ENCODE results near the gene MICU1. TPM values are rescaled to one million over a fixed set of nuclear protein-coding genes. Genes with fewer than 3 reads are reported as not detected.

MICU1 gene
- polyA plus RNA-seq, 2 of the 4 experiments (the other 2 are of a cell fraction): 54.5 to 58.6 TPM

GRCh38 chr10:72328829-72329204 is 297.1 kb downstream of the MICU1 start (continued):
- TF ChIP-seq BCL3 (IDR thresholded peaks at IDR 0.05) (no peak), ZC3H11A (IDR thresholded peaks at IDR 0.05) (no peak), KDM5A (IDR thresholded peaks at IDR 0.05) (no peak), RAD21 (conservative IDR thresholded peaks at IDR 0.05 in 1 of 2, IDR thresholded peaks at IDR 0.05 in 1 of 2) (no peak), HMGXB4 (CRISPR knock-in tag; IDR thresholded peaks at IDR 0.05; ENCODE audit: borderline replicate concordance) (no peak), ELK1 (IDR thresholded peaks at IDR 0.05; ENCODE audit: low read depth, low read length) (no peak), NFE2L2 (conservative IDR thresholded peaks at IDR 0.05; ENCODE audit: low read length) (no peak), CEBPB (IDR thresholded peaks at IDR 0.05) (no peak), BHLHE40 (IDR thresholded peaks at IDR 0.05; ENCODE audit: low read depth, low read length) (no peak), JUN (IDR thresholded peaks at IDR 0.05) (no peak), RNF2 (IDR thresholded peaks at IDR 0.05; ENCODE audit: borderline replicate concordance, low read depth) (no peak)

GRCh38 chr10:72328045-72328828 is 297.6 kb downstream of the MICU1 start:
- no peaks in the 10 kb centered on the region for H3K9me3 ChIP-seq
- peak overlapping the region; percentile 49 for H3K4me2 ChIP-seq
- CTCF ChIA-PET: interaction anchor here (0.5 to 6.3 kb wide), 45 partner anchors 10 to 432 kb away, joined by 3 to 89 read pairs (median 5); partner anchors contain the start of genes ASCC1 and DDIT4
- peaks cover 77% of the 10 kb centered on the region for H3K4me1 ChIP-seq
- WGBS (ENCODE audit: missing lambda C conversion rate): 3% methylated on average over 5 of the region's 14 CpGs
- no peak overlapping the region for H3K4me3 ChIP-seq
- peak; percentile 81 to 83 for ATAC-seq
- peak overlapping the region; percentile 89 to 93 for H3K27ac ChIP-seq
- POLR2A ChIA-PET: interaction anchor here (0.6 to 3.0 kb wide), 6 partner anchors 8 to 55 kb away, joined by 4 to 18 read pairs (median 10); partner anchors contain the start of gene DDIT4
- no peak for FAIRE-seq
- peak; percentile 63 to 85 for DNase-seq (ENCODE audit: low read depth in 1 of 2, low spot score in 1 of 2)
- no peak for TF ChIP-seq FOSL2 (IDR thresholded peaks at IDR 0.05)
- TF ChIP-seq FOSL2 (CRISPR knock-in tag; IDR thresholded peaks at IDR 0.05): no peak
- no peak for TF ChIP-seq RARB (CRISPR knock-in tag; IDR thresholded peaks at IDR 0.05)
- TF ChIP-seq POLR2AphosphoS2 (conservative IDR thresholded peaks at IDR 0.05; ENCODE audit: low read length): 0 out of 2 replicates have a peak, but pooled peaks have one; percentile 55
- no peak for TF ChIP-seq RNF2 (IDR thresholded peaks at IDR 0.05; ENCODE audit: borderline replicate concordance, low read depth)
- TF ChIP-seq E2F6 (IDR thresholded peaks at IDR 0.05; ENCODE audit: borderline replicate concordance, low read depth): peak; percentile 61; the same call in 1 of the 2 replicates
- TF ChIP-seq RCOR1 (IDR thresholded peaks at IDR 0.05; ENCODE audit: low read depth, low read length): no peak
- TF ChIP-seq RFX5 (IDR thresholded peaks at IDR 0.05): no peak
- no peak for TF ChIP-seq NPAS2 (CRISPR knock-in tag; IDR thresholded peaks at IDR 0.05; ENCODE audit: borderline replicate concordance)
- peak; percentile 94 for TF ChIP-seq SMC3 (IDR thresholded peaks at IDR 0.05)
- TF ChIP-seq GATA3 (IDR thresholded peaks at IDR 0.05; ENCODE audit: borderline replicate concordance): peak; percentile 47; the same call in 1 of the 2 replicates
- no peak for TF ChIP-seq MAZ (IDR thresholded peaks at IDR 0.05; ENCODE audit: borderline replicate concordance, low read depth, low read length)
- TF ChIP-seq HOXA7 (CRISPR knock-in tag; IDR thresholded peaks at IDR 0.05): no peak
- no peak for TF ChIP-seq MYC (IDR thresholded peaks at IDR 0.05; ENCODE audit: borderline replicate concordance, low read length)
- no peak for TF ChIP-seq EP300 (IDR thresholded peaks at IDR 0.05)
- TF ChIP-seq MAFK (IDR thresholded peaks at IDR 0.05; ENCODE audit: partially characterized antibody): no peak
- TF ChIP-seq FOXS1 (CRISPR knock-in tag; IDR thresholded peaks at IDR 0.05): no peak
- no peak for TF ChIP-seq USF2 (IDR thresholded peaks at IDR 0.05)
- TF ChIP-seq TFCP2L1 (CRISPR knock-in tag; IDR thresholded peaks at IDR 0.05): no peak
- TF ChIP-seq HOXB13 (CRISPR knock-in tag; IDR thresholded peaks at IDR 0.05; ENCODE audit: low read depth): peak; percentile 79; the same call in 1 of the 2 replicates
- no peak for TF ChIP-seq POLR2A (IDR thresholded peaks at IDR 0.05; ENCODE audit: low read length)
- TF ChIP-seq NFE2L2 (conservative IDR thresholded peaks at IDR 0.05; ENCODE audit: low read length): no peak
- peak; percentile 94 to 99 for TF ChIP-seq RAD21 (conservative IDR thresholded peaks at IDR 0.05 in 1 of 2, IDR thresholded peaks at IDR 0.05 in 1 of 2)
- TF ChIP-seq JUN (IDR thresholded peaks at IDR 0.05): peak; percentile 55 to 58; a peak in 2 of 5 replicates
- no peak for TF ChIP-seq ZC3H11A (IDR thresholded peaks at IDR 0.05)
- TF ChIP-seq PHF8 (IDR thresholded peaks at IDR 0.05; ENCODE audit: borderline replicate concordance, low read depth): no peak
- no peak for TF ChIP-seq CHD2 (IDR thresholded peaks at IDR 0.05; ENCODE audit: low read length, partially characterized antibody)
- no peak for TF ChIP-seq KDM5A (IDR thresholded peaks at IDR 0.05)
- no peak for TF ChIP-seq CBX8 (IDR thresholded peaks at IDR 0.05)

Measured in A549 (cell line).